Measurements from ENCODE around the gene PYURF.

The PYURF gene

GRCh38 chr4:88514557-88515511, 8.7 kb downstream of the PYURF start:
- CTCF ChIA-PET, result interaction anchor here (0.7 to 20.1 kb wide), 28 partner anchors 9 to 639 kb away, joined by 3 to 228 read pairs (median 4); no protein-coding TSS in a partner anchor
- no peaks in the 10 kb centered on the region for H3K9me3 ChIP-seq (ENCODE audit: control extremely low read depth in 1 of 5, control insufficient read depth in 4 of 5, insufficient read depth in 2 of 5, low read depth in 1 of 5, low read length in 4 of 5)
- 95% methylated on average over 3 of the region's 8 CpGs for WGBS (ENCODE audit: insufficient coverage)
- H3K36me3 ChIP-seq (ENCODE audit: control insufficient read depth in 4 of 4, insufficient read depth in 4 of 4, low read length in 3 of 4), result peaks cover 0 to 2% (median 0%) of the 10 kb centered on the region in 4 experiments
- no peak for DNase-seq
- POLR2A ChIA-PET, result no interaction called here
- no peak overlapping the region for H3K4me3 ChIP-seq (ENCODE audit: control insufficient read depth in 1 of 7, extremely low read depth in 1 of 7, insufficient read depth in 4 of 7, low read depth in 2 of 7, low read length in 6 of 7)
- H3K27ac ChIP-seq (ENCODE audit: insufficient read depth in 1 of 2, low read depth in 1 of 2, low read length in 2 of 2, poor library complexity in 1 of 2, severe bottlenecking in 2 of 2), result no peak overlapping the region
- no peaks in the 10 kb centered on the region for H3K4me1 ChIP-seq (ENCODE audit: control extremely low read depth in 1 of 4, control insufficient read depth in 4 of 4, insufficient read depth in 4 of 4, low read length in 3 of 4)
- H3K27me3 ChIP-seq (replicated peaks in 2 of 5; ENCODE audit: control insufficient read depth in 4 of 5, insufficient read depth in 5 of 5, low read length in 4 of 5), result no peaks in the 10 kb centered on the region

- whole genome bisulfite sequencing (ENCODE audit: insufficient coverage), result no CpG with 5 or more reads among the region's 3 CpGs
- no peaks in the 10 kb centered on the region for H3K9me3 ChIP-seq (ENCODE audit: control extremely low read depth in 1 of 5, control insufficient read depth in 4 of 5, insufficient read depth in 2 of 5, low read depth in 1 of 5, low read length in 4 of 5)
- H3K27ac ChIP-seq (ENCODE audit: insufficient read depth in 1 of 2, low read depth in 1 of 2, low read length in 2 of 2, poor library complexity in 1 of 2, severe bottlenecking in 2 of 2), result no peak overlapping the region
- DNase-seq, result no peak
- H3K4me1 ChIP-seq (ENCODE audit: control extremely low read depth in 1 of 4, control insufficient read depth in 4 of 4, insufficient read depth in 4 of 4, low read length in 3 of 4), result no peaks in the 10 kb centered on the region
- CTCF ChIA-PET, result interaction anchor here (1.1 to 20.1 kb wide), 2 partner anchors 22 to 297 kb away, joined by 3 to 228 read pairs; no protein-coding TSS in a partner anchor
- no peak overlapping the region for H3K4me3 ChIP-seq (ENCODE audit: control insufficient read depth in 1 of 7, extremely low read depth in 1 of 7, insufficient read depth in 4 of 7, low read depth in 2 of 7, low read length in 6 of 7)
- POLR2A ChIA-PET, result no interaction called here
- H3K27me3 ChIP-seq (replicated peaks in 2 of 5; ENCODE audit: control insufficient read depth in 4 of 5, insufficient read depth in 5 of 5, low read length in 4 of 5), result no peaks in the 10 kb centered on the region
- no peaks in the 10 kb centered on the region for H3K36me3 ChIP-seq (ENCODE audit: control insufficient read depth in 4 of 4, insufficient read depth in 4 of 4, low read length in 3 of 4)
Measured at GRCh38 chr4:88511236-88511635, 12.3 kb downstream of the PYURF start.

- ChIA-PET POLR2A (no interaction called here), CTCF (interaction anchor here (20.1 kb wide), 1 partner anchor 289 kb away, joined by 228 read pairs; no protein-coding TSS in a partner anchor)
- Histone ChIP-seq H3K27ac (ENCODE audit: insufficient read depth in 1 of 2, low read depth in 1 of 2, low read length in 2 of 2, poor library complexity in 1 of 2, severe bottlenecking in 2 of 2) (no peak overlapping the region), H3K27me3 (replicated peaks in 2 of 5; ENCODE audit: control insufficient read depth in 4 of 5, insufficient read depth in 5 of 5, low read length in 4 of 5) (no peaks in the 10 kb centered on the region), H3K4me1 (ENCODE audit: control extremely low read depth in 1 of 4, control insufficient read depth in 4 of 4, insufficient read depth in 4 of 4, low read length in 3 of 4) (no peaks in the 10 kb centered on the region), H3K4me3 (ENCODE audit: control insufficient read depth in 1 of 7, extremely low read depth in 1 of 7, insufficient read depth in 4 of 7, low read depth in 2 of 7, low read length in 6 of 7) (no peak overlapping the region), H3K9me3 (ENCODE audit: control extremely low read depth in 1 of 5, control insufficient read depth in 4 of 5, insufficient read depth in 2 of 5, low read depth in 1 of 5, low read length in 4 of 5) (no peaks in the 10 kb centered on the region), H3K36me3 (ENCODE audit: control insufficient read depth in 4 of 4, insufficient read depth in 4 of 4, low read length in 3 of 4) (peaks cover 0 to 6% (median 2%) of the 10 kb centered on the region in 4 experiments)
- no CpG with 5 or more reads among the region's 2 CpGs for WGBS (ENCODE audit: insufficient coverage)
- no peak for DNase-seq
Measured at GRCh38 chr4:88503344-88503743, 20.2 kb downstream of the PYURF start.

GRCh38 chr4:88497859-88498409, 25.6 kb downstream of the PYURF start:
- no peaks in the 10 kb centered on the region for H3K4me1 ChIP-seq (ENCODE audit: control extremely low read depth in 1 of 4, control insufficient read depth in 4 of 4, insufficient read depth in 4 of 4, low read length in 3 of 4)
- H3K27ac ChIP-seq (ENCODE audit: insufficient read depth in 1 of 2, low read depth in 1 of 2, low read length in 2 of 2, poor library complexity in 1 of 2, severe bottlenecking in 2 of 2), result no peak overlapping the region
- CTCF ChIA-PET, result no interaction called here
- WGBS (ENCODE audit: insufficient coverage), result 97% methylated on average over 2 of the region's 2 CpGs
- POLR2A ChIA-PET, result no interaction called here
- no peak overlapping the region for H3K4me3 ChIP-seq (ENCODE audit: control insufficient read depth in 1 of 7, extremely low read depth in 1 of 7, insufficient read depth in 4 of 7, low read depth in 2 of 7, low read length in 6 of 7)
- no peak for DNase-seq
- H3K27me3 ChIP-seq (replicated peaks in 2 of 5; ENCODE audit: control insufficient read depth in 4 of 5, insufficient read depth in 5 of 5, low read length in 4 of 5), result no peaks in the 10 kb centered on the region
- peaks cover 0 to 14% (median 2%) of the 10 kb centered on the region in 4 experiments for H3K36me3 ChIP-seq (ENCODE audit: control insufficient read depth in 4 of 4, insufficient read depth in 4 of 4, low read length in 3 of 4)
- H3K9me3 ChIP-seq (ENCODE audit: control extremely low read depth in 1 of 5, control insufficient read depth in 4 of 5, insufficient read depth in 2 of 5, low read depth in 1 of 5, low read length in 4 of 5), result no peaks in the 10 kb centered on the region

DNA sequence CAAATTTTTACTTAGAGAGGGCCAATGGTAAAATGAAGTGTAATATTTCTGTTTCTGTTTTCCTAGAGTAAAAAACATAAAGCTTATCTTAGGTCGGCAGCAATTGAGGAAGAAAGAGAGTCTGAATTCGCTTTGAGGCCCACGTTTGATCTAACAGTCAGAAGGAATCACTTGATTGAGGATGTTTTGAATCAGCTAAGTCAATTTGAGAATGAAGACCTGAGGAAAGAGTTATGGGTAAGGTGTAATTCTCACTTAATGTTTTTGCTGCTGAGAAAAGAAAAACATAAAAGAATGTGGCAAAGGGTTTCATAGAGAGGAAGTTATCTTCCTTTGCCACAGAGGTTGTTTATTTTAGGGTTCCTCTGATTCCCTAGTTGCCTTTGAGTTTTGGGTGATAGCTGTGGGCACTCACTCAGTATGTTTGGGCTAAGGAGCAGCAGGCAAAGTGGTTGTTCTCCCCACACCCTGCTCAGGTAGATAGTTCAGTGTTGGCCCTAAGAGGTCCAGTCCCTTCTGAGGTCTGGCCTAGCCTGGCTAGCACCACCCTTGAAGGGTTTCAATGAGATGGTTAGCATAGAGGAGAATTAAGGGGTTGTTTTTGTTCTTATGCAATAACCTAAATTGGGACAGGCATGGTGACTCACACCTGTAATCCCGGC, 34.3 kb downstream of the PYURF start:
- POLR2A ChIA-PET, result no interaction called here
- CTCF ChIA-PET, result interaction anchor here (0.8 to 1.3 kb wide), 4 partner anchors 16 to 120 kb away, joined by 3 to 5 read pairs (median 3); partner anchors contain the start of gene HERC6

GRCh38 chr4:88481537-88481936, 42.0 kb downstream of the PYURF start:
- DNase-seq, result no peak
- Histone ChIP-seq H3K9me3 (ENCODE audit: control extremely low read depth in 1 of 5, control insufficient read depth in 4 of 5, insufficient read depth in 2 of 5, low read depth in 1 of 5, low read length in 4 of 5) (no peaks in the 10 kb centered on the region), H3K4me1 (ENCODE audit: control extremely low read depth in 1 of 4, control insufficient read depth in 4 of 4, insufficient read depth in 4 of 4, low read length in 3 of 4) (no peaks in the 10 kb centered on the region), H3K27ac (ENCODE audit: insufficient read depth in 1 of 2, low read depth in 1 of 2, low read length in 2 of 2, poor library complexity in 1 of 2, severe bottlenecking in 2 of 2) (no peak overlapping the region), H3K27me3 (replicated peaks in 2 of 5; ENCODE audit: control insufficient read depth in 4 of 5, insufficient read depth in 5 of 5, low read length in 4 of 5) (no peaks in the 10 kb centered on the region), H3K4me3 (ENCODE audit: control insufficient read depth in 1 of 7, extremely low read depth in 1 of 7, insufficient read depth in 4 of 7, low read depth in 2 of 7, low read length in 6 of 7) (no peak overlapping the region), H3K36me3 (ENCODE audit: control insufficient read depth in 4 of 4, insufficient read depth in 4 of 4, low read length in 3 of 4) (peaks cover 0 to 11% (median 0%) of the 10 kb centered on the region in 4 experiments)
- WGBS (ENCODE audit: insufficient coverage), result no CpG with 5 or more reads among the region's 1 CpG
- ChIA-PET CTCF (no interaction called here), POLR2A (no interaction called here)

More for the DNA sequence above, 34.3 kb downstream of the PYURF start:
- 25% methylated on average over 4 of the region's 4 CpGs for WGBS (ENCODE audit: insufficient coverage)
- H3K36me3 ChIP-seq (ENCODE audit: control insufficient read depth in 4 of 4, insufficient read depth in 4 of 4, low read length in 3 of 4), result peaks cover 0 to 15% (median 0%) of the 10 kb centered on the region in 4 experiments
- peaks cover 0 to 7% (median 3%) of the 10 kb centered on the region in 4 experiments for H3K4me1 ChIP-seq (ENCODE audit: control extremely low read depth in 1 of 4, control insufficient read depth in 4 of 4, insufficient read depth in 4 of 4, low read length in 3 of 4)
- H3K4me3 ChIP-seq (ENCODE audit: control insufficient read depth in 1 of 7, extremely low read depth in 1 of 7, insufficient read depth in 4 of 7, low read depth in 2 of 7, low read length in 6 of 7), result no peak overlapping the region
- DNase-seq, result peak in 2 of 3 donors; percentile 31 to 44
- H3K27ac ChIP-seq (ENCODE audit: insufficient read depth in 1 of 2, low read depth in 1 of 2, low read length in 2 of 2, poor library complexity in 1 of 2, severe bottlenecking in 2 of 2), result peak overlapping the region in 1 of 2 experiments; percentile 17
- no peaks in the 10 kb centered on the region for H3K27me3 ChIP-seq (replicated peaks in 2 of 5; ENCODE audit: control insufficient read depth in 4 of 5, insufficient read depth in 5 of 5, low read length in 4 of 5)
- H3K9me3 ChIP-seq (ENCODE audit: control extremely low read depth in 1 of 5, control insufficient read depth in 4 of 5, insufficient read depth in 2 of 5, low read depth in 1 of 5, low read length in 4 of 5), result no peaks in the 10 kb centered on the region
